A549 (cell line): ENCODE results near the gene SCRN1.

Experiments used
- CBX2 ChIP-seq: fragments of 200-600 bp; sonication (generic); IDR thresholded peaks from 2 replicates; pipeline ENCODE4 v1.6.1; 2016; ENCODE audit warnings: low read depth, mild to moderate bottlenecking, borderline replicate concordance
- CHD2 ChIP-seq: fragments of 150-350 bp; IDR thresholded peaks from 2 replicates; pipeline ENCODE4 v1.6.1; 2014; ENCODE audit warnings: low read length; ENCODE audit not compliant: partially characterized antibody
- CTCF ChIP-seq: fragments of >200 bp; sonication (Bioruptor Twin); formaldehyde crosslinking; IDR thresholded peaks from 3 replicates; pipeline ENCODE4 v1.5.1; 2016
- JUN ChIP-seq, 2 experiments: fragments of >200 bp; sonication (Bioruptor Twin); formaldehyde crosslinking; IDR thresholded peaks; 2 replicates in 1 of 2; 3 replicates in 1 of 2; pipeline ENCODE4 v1.6.1; 2016 to 2017
- TF ChIP-seq, protein P1 (sequence below): IDR thresholded peaks from 2 replicates; pipeline ENCODE4 v1.6.1; 2012

DNA sequence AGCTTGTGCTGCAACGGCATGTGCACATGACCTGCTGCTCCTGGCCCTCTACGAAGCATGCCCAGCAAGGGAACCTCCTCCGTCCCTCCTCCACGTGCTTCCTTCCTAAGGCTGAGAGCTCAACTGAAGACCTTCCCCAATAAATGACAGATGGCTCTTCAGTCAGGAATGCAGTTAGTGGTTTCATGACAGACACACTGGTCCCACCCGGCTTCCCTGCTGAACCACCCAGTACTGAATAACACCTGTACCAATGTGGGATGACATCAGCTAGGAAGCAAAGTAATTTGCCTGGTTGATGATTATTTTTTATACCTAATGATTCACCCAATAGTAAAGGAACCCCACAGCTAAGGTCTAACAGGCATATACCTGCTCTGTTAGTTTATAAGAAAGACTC lies 69.1 kb downstream of the SCRN1 start:
- TF ChIP-seq, protein P1, sequence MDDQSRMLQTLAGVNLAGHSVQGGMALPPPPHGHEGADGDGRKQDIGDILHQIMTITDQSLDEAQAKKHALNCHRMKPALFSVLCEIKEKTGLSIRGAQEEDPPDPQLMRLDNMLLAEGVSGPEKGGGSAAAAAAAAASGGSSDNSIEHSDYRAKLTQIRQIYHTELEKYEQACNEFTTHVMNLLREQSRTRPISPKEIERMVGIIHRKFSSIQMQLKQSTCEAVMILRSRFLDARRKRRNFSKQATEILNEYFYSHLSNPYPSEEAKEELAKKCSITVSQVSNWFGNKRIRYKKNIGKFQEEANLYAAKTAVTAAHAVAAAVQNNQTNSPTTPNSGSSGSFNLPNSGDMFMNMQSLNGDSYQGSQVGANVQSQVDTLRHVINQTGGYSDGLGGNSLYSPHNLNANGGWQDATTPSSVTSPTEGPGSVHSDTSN = no peak
- no peak for TF ChIP-seq CTCF
- no peak for TF ChIP-seq JUN (IDR thresholded peaks at IDR 0.05)
- TF ChIP-seq CBX2 = no peak
- TF ChIP-seq CHD2 = no peak
